Ectodermal cell (in vitro differentiated cells): Measurements from ENCODE around the gene KLF1.

Experiments
- H3K27ac ChIP-seq: 2 replicates; pipeline ENCODE4 v1.7.0; 2013; ENCODE audit warnings: mild to moderate bottlenecking, low read depth, low read length; ENCODE audit not compliant: insufficient read depth, poor library complexity, severe bottlenecking
- H3K27me3 ChIP-seq: 2 replicates; pipeline ENCODE4 v1.7.0; 2013; ENCODE audit warnings: mild to moderate bottlenecking, low read length; ENCODE audit not compliant: insufficient read depth, control insufficient read depth, poor library complexity, severe bottlenecking
- H3K36me3 ChIP-seq: one replicate; pipeline ENCODE4 v1.7.0; 2013; ENCODE audit warnings: low read length; ENCODE audit not compliant: control insufficient read depth, insufficient read depth
- H3K4me1 ChIP-seq: one replicate; pipeline ENCODE4 v1.7.0; 2013; ENCODE audit warnings: low read length; ENCODE audit not compliant: control insufficient read depth, insufficient read depth
- H3K4me3 ChIP-seq: 2 replicates; pipeline ENCODE4 v1.7.0; 2013; ENCODE audit warnings: low read depth, low read length, control low read depth; ENCODE audit not compliant: insufficient read depth
- H3K9me3 ChIP-seq: 2 replicates; pipeline ENCODE4 v1.7.0; 2013; ENCODE audit warnings: mild to moderate bottlenecking, low read length, moderate library complexity; ENCODE audit not compliant: control insufficient read depth
- WGBS, 2 experiments: methylation state at CpG; one replicate each; pipeline ENCODE4 v1.1.7; 2013; ENCODE audit warnings: missing lambda C conversion rate in 2 of 2; 5-methylcytosine and 5-hydroxymethylcytosine counted together

KLF1 gene

GRCh38 chr19:12881172-12881808 lies 5.7 kb downstream of the KLF1 start, which contains the start of gene DNASE2:
TSS of gene DNASE2 (minus strand) at chr19:12881449. CDS start at chr19:12881375, 74 bp downstream.
- H3K4me3 ChIP-seq = peak within 1 kb of the TSS; percentile 75
- WGBS, 2 experiments = 0% methylated on average over 38 of the region's 38 CpGs
- H3K36me3 ChIP-seq = no peaks in the 10 kb centered on the region
- peaks cover 56% of the 10 kb centered on the region for H3K27me3 ChIP-seq
- peak within 1 kb of the TSS; percentile 28 for H3K27ac ChIP-seq
- H3K9me3 ChIP-seq = no peaks in the 10 kb centered on the region
- H3K4me1 ChIP-seq = peaks cover 5% of the 10 kb centered on the region

DNA sequence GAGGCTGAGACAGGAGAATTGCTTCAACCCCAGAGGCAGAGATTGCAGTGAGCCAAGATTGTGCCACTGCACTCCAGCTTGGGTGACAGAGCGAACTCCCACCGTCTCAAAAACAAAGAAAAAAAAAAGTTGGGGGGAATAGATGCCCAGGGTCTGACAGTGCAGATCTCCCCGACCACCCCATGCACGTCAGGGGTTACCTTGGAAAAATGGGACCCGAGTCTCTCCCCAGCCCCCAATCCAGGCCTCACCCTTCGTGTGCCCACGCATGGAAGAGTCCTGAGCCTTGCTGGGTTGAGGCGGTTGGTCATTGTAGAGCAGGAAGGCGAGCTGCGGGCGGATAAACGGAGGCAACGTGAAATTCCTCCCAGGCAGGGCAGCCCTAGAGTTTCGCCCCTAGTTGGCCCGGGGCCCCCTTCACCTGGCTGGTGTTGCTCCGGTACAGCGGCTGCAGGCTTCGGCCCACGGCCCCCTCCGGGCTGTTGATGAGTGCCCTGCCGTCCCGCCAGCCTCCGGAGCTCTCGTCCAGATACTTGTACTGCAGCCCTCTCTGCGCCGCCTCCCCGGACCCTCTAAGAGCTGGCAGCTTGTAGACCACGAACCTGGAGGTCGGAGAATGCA lies 6.3 kb downstream of the KLF1 start:
- peak overlapping the region; percentile 75 for H3K4me3 ChIP-seq
- H3K36me3 ChIP-seq = no peaks in the 10 kb centered on the region
- no peaks in the 10 kb centered on the region for H3K9me3 ChIP-seq
- peaks cover 5% of the 10 kb centered on the region for H3K4me1 ChIP-seq
- 14 to 16% methylated on average over 29 of the region's 29 CpGs for WGBS, 2 experiments
- H3K27me3 ChIP-seq = peaks cover 50% of the 10 kb centered on the region
- H3K27ac ChIP-seq = peak overlapping the region; percentile 28

GRCh38 chr19:12875086-12875485 lies 11.9 kb downstream of the KLF1 start:
- Histone ChIP-seq H3K27ac (no peak overlapping the region), H3K27me3 (no peaks in the 10 kb centered on the region), H3K4me3 (no peak overlapping the region), H3K4me1 (no peaks in the 10 kb centered on the region), H3K9me3 (no peaks in the 10 kb centered on the region), H3K36me3 (peaks cover 4% of the 10 kb centered on the region)
- WGBS, 2 experiments = 88 to 90% methylated on average over 6 of the region's 6 CpGs

DNA sequence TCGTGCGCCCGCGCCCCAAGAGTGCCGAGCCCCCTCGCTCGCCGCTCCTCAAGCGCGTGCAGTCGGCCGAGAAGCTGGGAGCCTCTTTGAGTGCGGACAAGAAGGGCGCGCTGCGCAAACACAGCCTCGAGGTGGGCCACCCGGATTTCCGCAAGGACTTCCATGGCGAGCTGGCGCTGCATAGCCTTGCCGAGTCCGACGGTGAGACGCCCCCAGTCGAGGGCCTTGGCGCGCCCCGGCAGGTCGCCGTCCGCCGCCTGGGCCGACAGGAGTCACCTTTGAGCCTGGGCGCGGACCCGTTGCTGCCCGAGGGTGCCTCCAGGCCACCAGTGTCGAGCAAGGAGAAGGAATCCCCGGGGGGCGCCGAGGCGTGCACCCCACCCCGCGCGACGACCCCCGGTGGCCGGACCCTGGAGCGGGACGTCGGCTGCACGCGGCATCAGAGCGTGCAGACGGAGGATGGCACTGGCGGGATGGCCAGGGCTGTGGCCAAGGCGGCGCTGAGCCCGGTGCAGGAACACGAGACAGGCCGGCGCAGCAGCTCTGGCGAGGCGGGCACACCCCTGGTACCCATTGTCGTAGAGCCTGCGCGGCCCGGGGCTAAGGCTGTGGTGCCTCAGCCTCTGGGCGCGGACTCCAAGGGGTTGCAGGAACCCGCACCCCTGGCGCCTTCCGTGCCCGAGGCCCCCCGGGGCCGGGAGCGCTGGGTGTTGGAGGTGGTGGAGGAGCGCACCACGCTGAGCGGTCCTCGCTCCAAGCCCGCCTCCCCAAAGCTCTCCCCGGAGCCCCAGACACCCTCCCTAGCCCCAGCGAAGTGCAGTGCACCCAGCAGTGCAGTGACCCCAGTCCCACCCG lies 12.9 kb downstream of the KLF1 start:
- H3K4me1 ChIP-seq = no peaks in the 10 kb centered on the region
- 96% methylated on average over 86 of the region's 86 CpGs for WGBS, 2 experiments
- no peak overlapping the region for H3K27ac ChIP-seq
- peaks cover 4% of the 10 kb centered on the region for H3K36me3 ChIP-seq
- no peaks in the 10 kb centered on the region for H3K9me3 ChIP-seq
- no peak overlapping the region for H3K4me3 ChIP-seq
- H3K27me3 ChIP-seq = no peaks in the 10 kb centered on the region

DNA sequence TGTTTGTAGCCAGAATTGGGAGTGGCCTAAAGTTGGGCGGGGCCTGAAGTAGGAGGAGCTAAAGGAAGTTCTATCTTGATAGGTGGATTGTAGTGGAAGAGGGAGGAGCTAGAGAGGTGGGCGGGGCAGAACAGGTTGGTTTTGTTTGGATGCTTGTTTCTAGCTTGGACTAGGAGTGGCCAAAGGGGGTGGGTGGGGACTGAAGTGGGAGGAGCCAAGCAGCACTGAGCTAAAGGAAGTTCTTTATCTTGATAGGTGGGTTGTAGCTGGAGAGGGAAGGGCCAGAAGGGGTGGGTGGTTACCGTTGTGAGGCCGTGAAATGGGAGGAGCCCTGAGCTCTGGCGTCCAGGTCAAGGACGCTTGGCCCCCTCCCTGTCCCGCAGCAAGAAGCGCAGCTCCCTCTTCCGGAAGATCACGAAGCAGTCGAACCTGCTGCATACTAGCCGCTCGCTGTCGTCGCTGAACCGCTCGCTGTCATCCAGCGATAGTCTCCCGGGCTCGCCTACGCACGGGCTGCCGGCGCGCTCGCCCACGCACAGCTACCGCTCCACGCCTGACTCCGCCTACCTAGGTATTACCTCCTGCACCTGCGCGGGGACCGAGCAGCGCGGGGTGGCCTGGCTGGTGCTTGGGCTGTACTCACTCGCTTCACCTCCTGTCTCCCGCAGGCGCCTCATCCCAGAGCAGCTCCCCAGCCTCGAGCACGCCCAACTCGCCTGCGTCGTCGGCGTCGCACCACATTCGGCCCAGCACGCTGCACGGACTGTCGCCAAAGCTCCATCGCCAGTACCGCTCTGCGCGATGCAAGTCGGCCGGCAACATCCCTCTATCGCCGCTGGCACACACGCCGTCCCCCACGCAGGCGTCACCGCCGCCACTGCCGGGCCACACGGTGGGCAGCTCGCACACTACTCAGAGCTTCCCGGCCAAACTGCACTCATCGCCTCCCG lies 13.8 kb downstream of the KLF1 start:
- H3K9me3 ChIP-seq = no peaks in the 10 kb centered on the region
- H3K27ac ChIP-seq = no peak overlapping the region
- 94 to 95% methylated on average over 70 of the region's 70 CpGs for WGBS, 2 experiments
- no peaks in the 10 kb centered on the region for H3K4me1 ChIP-seq
- peaks cover 4% of the 10 kb centered on the region for H3K36me3 ChIP-seq
- H3K27me3 ChIP-seq = no peaks in the 10 kb centered on the region
- H3K4me3 ChIP-seq = no peak overlapping the region

GRCh38 chr19:12872255-12872654 lies 14.7 kb downstream of the KLF1 start:
- Histone ChIP-seq H3K9me3 (no peaks in the 10 kb centered on the region), H3K27me3 (no peaks in the 10 kb centered on the region), H3K4me3 (no peak overlapping the region), H3K4me1 (no peaks in the 10 kb centered on the region), H3K36me3 (peaks cover 4% of the 10 kb centered on the region), H3K27ac (no peak overlapping the region)
- WGBS, 2 experiments = 95 to 97% methylated on average over 5 of the region's 5 CpGs

- 91 to 96% methylated on average over 3 of the region's 3 CpGs for WGBS, 2 experiments
- Histone ChIP-seq H3K9me3 (no peaks in the 10 kb centered on the region), H3K27ac (no peak overlapping the region), H3K4me3 (no peak overlapping the region), H3K36me3 (peaks cover 4% of the 10 kb centered on the region), H3K27me3 (no peaks in the 10 kb centered on the region), H3K4me1 (no peaks in the 10 kb centered on the region)
Observed at GRCh38 chr19:12871681-12872080, 15.3 kb downstream of the KLF1 start.

- WGBS, 2 experiments = 94 to 95% methylated on average over 10 of the region's 10 CpGs
- Histone ChIP-seq H3K36me3 (no peaks in the 10 kb centered on the region), H3K9me3 (no peaks in the 10 kb centered on the region), H3K4me1 (no peaks in the 10 kb centered on the region), H3K27me3 (no peaks in the 10 kb centered on the region), H3K27ac (no peak overlapping the region), H3K4me3 (no peak overlapping the region)
Observed at GRCh38 chr19:12868540-12869112, 18.4 kb downstream of the KLF1 start.
